ENCODE data around the gene LPP.
A peak's percentile ranks its signal among the peaks of the same experiment; 100 is the strongest.

DNA sequence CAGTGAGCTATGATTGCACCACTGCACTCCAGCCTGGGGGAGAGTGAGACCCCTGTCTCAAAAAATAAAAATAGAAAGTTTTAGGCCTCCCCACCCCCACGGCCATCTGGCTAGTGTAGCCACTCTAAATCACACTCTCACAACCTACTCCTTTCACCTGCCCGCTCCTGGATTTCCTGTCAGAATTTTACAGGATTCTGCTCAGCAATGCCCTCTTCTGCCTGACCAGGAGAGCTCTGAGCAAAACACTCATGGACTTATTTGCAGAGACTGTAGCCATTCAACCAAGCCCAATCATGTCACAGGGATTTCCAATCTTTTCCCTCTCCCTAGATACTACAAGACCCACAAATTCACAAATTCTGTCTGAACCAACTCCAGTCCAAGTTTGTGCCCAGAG, 775.2 kb downstream of the LPP start:
- TF ChIP-seq CTCF (IDR thresholded peaks at IDR 0.05) (peak in 3 of 6 experiments; percentile 6 to 35 (median 28)), EP300 (IDR thresholded peaks at IDR 0.05) (no peak), POLR2AphosphoS5 (IDR thresholded peaks at IDR 0.05) (no peak)
